Measurements from ENCODE around the gene VRK3. TPM values are rescaled to one million over a fixed set of nuclear protein-coding genes. Genes with fewer than 3 reads are reported as not detected.

VRK3 gene
- total and polyA plus RNA-seq, 2 experiments from 2014 or later: 29.9 to 45.9 TPM

- no peaks in the 10 kb centered on the region for H3K9me3 ChIP-seq (ENCODE audit: low read depth)
- peak in 1 of 2 donors; percentile 50 for DNase-seq (ENCODE audit: low read depth in 1 of 2, low spot score in 1 of 2)
- H3K27me3 ChIP-seq: no peaks in the 10 kb centered on the region
- no peak for TF ChIP-seq CTCF (IDR thresholded peaks at IDR 0.05; ENCODE audit: low read depth, low read length)
- H3K4me3 ChIP-seq: no peak overlapping the region
- peaks cover 4% of the 10 kb centered on the region for H3K36me3 ChIP-seq
- no peak overlapping the region for H3K27ac ChIP-seq
- no peaks in the 10 kb centered on the region for H3K4me1 ChIP-seq (ENCODE audit: low read depth)
Observed at GRCh38 chr19:49999371-50000010, 25.7 kb downstream of the VRK3 start.

- TF ChIP-seq CTCF (IDR thresholded peaks at IDR 0.05; ENCODE audit: low read depth, low read length): no peak
- Histone ChIP-seq H3K36me3 (peaks cover 8% of the 10 kb centered on the region), H3K4me1 (ENCODE audit: low read depth) (no peaks in the 10 kb centered on the region), H3K9me3 (ENCODE audit: low read depth) (no peaks in the 10 kb centered on the region), H3K4me3 (no peak overlapping the region), H3K27me3 (no peaks in the 10 kb centered on the region), H3K27ac (no peak overlapping the region)
- DNase-seq (ENCODE audit: low read depth in 1 of 2, low spot score in 1 of 2): peak; percentile 28 to 30
Observed at GRCh38 chr19:49997709-49998108, 27.5 kb downstream of the VRK3 start.

- no peak overlapping the region for H3K27ac ChIP-seq
- H3K36me3 ChIP-seq: peaks cover 15% of the 10 kb centered on the region
- no peak overlapping the region for H3K4me3 ChIP-seq
- DNase-seq (ENCODE audit: low read depth in 1 of 2, low spot score in 1 of 2): no peak
- no peaks in the 10 kb centered on the region for H3K4me1 ChIP-seq (ENCODE audit: low read depth)
- no peak for TF ChIP-seq CTCF (IDR thresholded peaks at IDR 0.05; ENCODE audit: low read depth, low read length)
- no peaks in the 10 kb centered on the region for H3K27me3 ChIP-seq
- H3K9me3 ChIP-seq (ENCODE audit: low read depth): no peaks in the 10 kb centered on the region
Observed at GRCh38 chr19:49988433-49988832, 36.7 kb downstream of the VRK3 start.

GRCh38 chr19:49988007-49988406 is 37.2 kb downstream of the VRK3 start:
- Histone ChIP-seq H3K36me3 (peaks cover 15% of the 10 kb centered on the region), H3K27ac (no peak overlapping the region), H3K27me3 (no peaks in the 10 kb centered on the region), H3K9me3 (ENCODE audit: low read depth) (no peaks in the 10 kb centered on the region), H3K4me3 (no peak overlapping the region), H3K4me1 (ENCODE audit: low read depth) (no peaks in the 10 kb centered on the region)
- no peak for DNase-seq (ENCODE audit: low read depth in 1 of 2, low spot score in 1 of 2)
- TF ChIP-seq CTCF (IDR thresholded peaks at IDR 0.05; ENCODE audit: low read depth, low read length): no peak

- no peak for TF ChIP-seq CTCF (IDR thresholded peaks at IDR 0.05; ENCODE audit: low read depth, low read length)
- DNase-seq (ENCODE audit: low read depth in 1 of 2, low spot score in 1 of 2): peak; percentile 96 to 98
- no peaks in the 10 kb centered on the region for H3K27me3 ChIP-seq
- H3K4me3 ChIP-seq: no peak overlapping the region
- H3K4me1 ChIP-seq (ENCODE audit: low read depth): no peaks in the 10 kb centered on the region
- H3K27ac ChIP-seq: no peak overlapping the region
- peaks cover 9% of the 10 kb centered on the region for H3K36me3 ChIP-seq
- H3K9me3 ChIP-seq (ENCODE audit: low read depth): no peaks in the 10 kb centered on the region
Observed at GRCh38 chr19:49987159-49987698, 37.9 kb downstream of the VRK3 start.
